ENCODE results near the gene ATP8A1.
A peak's percentile ranks its signal among the peaks of the same experiment; 100 is the strongest.
"Not testable (repeated sequence)": the region's sequence is repeated elsewhere in the genome, so short reads cannot be mapped to it uniquely, and the experiment has no call there.

ATP8A1 gene

GRCh38 chr4:42391355-42391664 is 265.6 kb downstream of the ATP8A1 start:
- no peak for TF ChIP-seq CTCF (IDR thresholded peaks at IDR 0.05; ENCODE audit: extremely low read depth, missing control alignments)
- no peak for DNase-seq (ENCODE audit: low spot score)

GRCh38 chr4:42390622-42391354 is 266.1 kb downstream of the ATP8A1 start:
- DNase-seq (ENCODE audit: low spot score) = no peak
- TF ChIP-seq CTCF (IDR thresholded peaks at IDR 0.05; ENCODE audit: extremely low read depth, missing control alignments) = no peak

- DNase-seq (ENCODE audit: low spot score) = no peak
- no peak for TF ChIP-seq CTCF (IDR thresholded peaks at IDR 0.05; ENCODE audit: extremely low read depth, missing control alignments)
These were observed 271.4 kb downstream of the ATP8A1 start for GRCh38 chr4:42385516-42385915.

- no peak for TF ChIP-seq CTCF (IDR thresholded peaks at IDR 0.05; ENCODE audit: extremely low read depth, missing control alignments)
- no peak for DNase-seq (ENCODE audit: low spot score)
These were observed 275.2 kb downstream of the ATP8A1 start for GRCh38 chr4:42381666-42382065.

- TF ChIP-seq CTCF (IDR thresholded peaks at IDR 0.05; ENCODE audit: extremely low read depth, missing control alignments) = no peak
- no peak for DNase-seq (ENCODE audit: low spot score)
These were observed 279.4 kb downstream of the ATP8A1 start for GRCh38 chr4:42377497-42377896.

GRCh38 chr4:42372303-42372702 is 284.6 kb downstream of the ATP8A1 start:
- not testable (repeated sequence) for DNase-seq (ENCODE audit: low spot score)

- TF ChIP-seq CTCF (IDR thresholded peaks at IDR 0.05; ENCODE audit: extremely low read depth, missing control alignments) = peak; percentile 58
- peak; percentile 75 for DNase-seq (ENCODE audit: low spot score)
These were observed 285.3 kb downstream of the ATP8A1 start for GRCh38 chr4:42371305-42372252.
